HG02571 (cell line): Measurements from ENCODE around the gene TRPM2.

Experiments
- ATAC-seq: cut with Tn5 transposase; IDR thresholded peaks from one replicate; pipeline ENCODE4 v1.9.1; 2021; ENCODE audit warnings: mild to moderate bottlenecking, moderate library complexity; ENCODE audit not compliant: unreplicated experiment

The TRPM2 gene

DNA sequence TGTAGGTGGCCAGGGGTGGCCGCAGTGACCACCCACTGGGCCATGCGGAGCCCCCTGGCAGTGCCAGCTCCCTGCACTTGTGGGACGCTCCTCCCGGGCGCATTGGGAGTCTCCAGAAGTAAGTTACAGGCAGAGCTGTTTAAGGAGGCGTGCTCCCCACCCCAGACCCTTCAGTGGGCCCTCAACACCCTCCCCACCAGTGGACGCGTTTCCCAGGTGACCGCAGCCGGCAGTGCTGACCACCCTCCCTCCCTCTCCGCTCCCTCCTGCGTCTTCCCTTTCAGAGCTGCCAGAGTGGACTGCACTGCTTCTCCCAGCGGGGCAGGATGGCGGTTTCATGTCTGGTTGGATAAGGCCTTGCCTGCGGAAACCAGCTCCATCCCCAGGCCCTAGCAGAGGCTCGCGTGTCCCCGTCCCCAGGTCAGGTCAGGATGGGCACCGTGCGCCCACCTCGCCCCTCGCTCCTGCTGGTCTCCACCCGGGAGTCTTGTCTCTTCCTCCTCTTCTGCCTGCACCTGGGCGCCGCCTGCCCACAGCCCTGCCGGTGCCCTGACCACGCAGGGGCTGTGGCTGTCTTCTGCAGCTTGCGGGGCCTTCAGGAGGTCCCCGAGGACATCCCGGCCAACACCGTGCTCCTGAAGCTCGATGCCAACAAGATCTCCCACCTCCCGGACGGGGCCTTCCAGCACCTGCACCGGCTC is 102.9 kb downstream of the TRPM2 start:
- no peak for ATAC-seq

DNA sequence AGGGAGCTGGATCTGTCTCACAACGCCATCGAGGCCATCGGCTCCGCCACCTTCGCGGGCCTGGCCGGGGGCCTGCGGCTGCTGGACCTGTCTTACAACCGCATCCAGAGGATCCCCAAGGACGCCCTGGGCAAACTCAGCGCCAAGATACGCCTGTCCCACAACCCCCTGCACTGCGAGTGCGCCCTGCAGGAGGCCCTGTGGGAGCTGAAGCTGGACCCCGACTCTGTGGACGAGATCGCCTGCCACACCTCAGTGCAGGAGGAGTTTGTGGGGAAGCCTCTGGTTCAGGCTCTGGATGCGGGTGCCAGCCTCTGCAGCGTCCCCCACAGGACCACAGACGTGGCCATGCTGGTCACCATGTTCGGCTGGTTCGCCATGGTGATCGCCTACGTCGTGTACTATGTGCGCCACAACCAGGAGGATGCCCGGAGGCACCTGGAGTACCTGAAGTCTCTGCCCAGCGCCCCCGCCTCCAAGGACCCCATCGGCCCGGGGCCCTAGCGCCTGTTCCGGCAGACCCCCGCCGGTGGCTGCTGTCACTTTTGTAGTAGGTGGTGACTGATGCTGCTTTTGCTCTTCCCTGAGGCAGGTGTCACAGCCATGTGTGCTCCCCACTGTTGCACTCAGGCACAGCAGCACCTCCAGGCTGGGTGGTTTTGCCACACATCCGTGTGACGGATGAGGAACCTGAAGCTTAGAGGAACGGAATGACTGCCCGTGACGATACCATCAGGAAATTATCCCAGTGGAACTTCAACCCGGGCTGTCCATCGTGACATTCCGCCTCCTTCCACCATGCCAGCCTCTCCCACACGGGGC is 103.7 kb downstream of the TRPM2 start:
- no peak for ATAC-seq

DNA sequence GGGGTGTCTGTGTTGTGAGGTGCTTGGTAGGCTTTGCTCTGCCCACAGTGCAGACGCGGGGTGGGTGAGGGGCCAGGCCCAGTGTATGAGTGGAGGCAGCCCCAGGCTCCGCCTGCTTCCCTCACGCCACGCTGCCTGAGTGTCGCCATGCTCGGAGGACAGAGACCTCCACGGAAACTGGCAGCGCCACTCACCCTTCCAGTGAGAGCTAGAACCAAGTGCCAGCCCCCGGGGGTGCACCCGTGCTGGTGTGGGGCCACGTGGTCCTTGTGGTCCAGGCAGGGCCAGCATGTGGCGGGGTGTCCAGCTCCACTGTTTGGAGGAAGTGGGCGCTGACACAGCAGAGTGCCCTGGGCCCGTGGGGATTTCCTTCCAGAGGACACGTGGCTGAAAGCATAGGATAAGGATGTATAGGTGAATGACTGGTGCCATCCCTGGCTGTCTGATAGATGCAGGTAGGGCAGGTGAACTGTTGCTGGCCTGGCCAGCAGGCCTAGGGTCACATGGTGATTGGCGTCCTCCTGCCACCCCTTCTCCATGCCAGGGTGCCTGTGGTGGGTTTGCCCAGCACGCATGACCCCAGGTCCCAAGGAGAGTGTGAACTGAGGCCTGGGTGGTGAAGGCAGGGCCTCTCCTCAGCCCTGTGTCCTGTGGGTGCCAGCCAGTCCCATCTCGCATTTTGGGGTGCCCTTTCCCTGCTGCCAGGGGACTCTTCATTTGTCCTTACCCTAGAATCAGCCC is 105.7 kb downstream of the TRPM2 start:
- ATAC-seq: no peak

- no peak for ATAC-seq
These were observed 106.5 kb downstream of the TRPM2 start for GRCh38 chr21:44459712-44460440.

- no peak for ATAC-seq
These were observed 107.0 kb downstream of the TRPM2 start for GRCh38 chr21:44460441-44460755.

DNA sequence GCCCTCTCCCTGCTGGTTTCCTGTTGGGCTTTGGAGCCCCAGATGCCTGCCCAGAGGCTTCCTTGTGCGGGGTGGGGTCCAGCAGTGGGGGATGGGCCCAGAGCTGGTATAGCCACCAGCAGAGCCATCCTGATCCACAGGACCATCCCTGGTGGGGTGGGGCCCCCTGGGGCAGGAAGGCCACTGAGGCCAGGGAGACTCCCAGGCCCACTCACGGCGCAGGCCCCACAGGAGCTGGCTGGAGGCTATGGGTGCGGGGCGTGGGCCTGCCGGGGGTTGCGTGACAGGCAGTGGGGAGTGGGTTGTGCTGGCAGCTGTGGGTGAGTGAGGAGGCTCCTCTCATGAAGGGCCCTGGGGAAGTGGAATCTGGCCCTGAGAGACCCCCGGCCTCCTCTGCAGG is 107.6 kb downstream of the TRPM2 start:
- ATAC-seq: no peak

- no peak for ATAC-seq
These were observed 108.1 kb downstream of the TRPM2 start for GRCh38 chr21:44461464-44462001.

DNA sequence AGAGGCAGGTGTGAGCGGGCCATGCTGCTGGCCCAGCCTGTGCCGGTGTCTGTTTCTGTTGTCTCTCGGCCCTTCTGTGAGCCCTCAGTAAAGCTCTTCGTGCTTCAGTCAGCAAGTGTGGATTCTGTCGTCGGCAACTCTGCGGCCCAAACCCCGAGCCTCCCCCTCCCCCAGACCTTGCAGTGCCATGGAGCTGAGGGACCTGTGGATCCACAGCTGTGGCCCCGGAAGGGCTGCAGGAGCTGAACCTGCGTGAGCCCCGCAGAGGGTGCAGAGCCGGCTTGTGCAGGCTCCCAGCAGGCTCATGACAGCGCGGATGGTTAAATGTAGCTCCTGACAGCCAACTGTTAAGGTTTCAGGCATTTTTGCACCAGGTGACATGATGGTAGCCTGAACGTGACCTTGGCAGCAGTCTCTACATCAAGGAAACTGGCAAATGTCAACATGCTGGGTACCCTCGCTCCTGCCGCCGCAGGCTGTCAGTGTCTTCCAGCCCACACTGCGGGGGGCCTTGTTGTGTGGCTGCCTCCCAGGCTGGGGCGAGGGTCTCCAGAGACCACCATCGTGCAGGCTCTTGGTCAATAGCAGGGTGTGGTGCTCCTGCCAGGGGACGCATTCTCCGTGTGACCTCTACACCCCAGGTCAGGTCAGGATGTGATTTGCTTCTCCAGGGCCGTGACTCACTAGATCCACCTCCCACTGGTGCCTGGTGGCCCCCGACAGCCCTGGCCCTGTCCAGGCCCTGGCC is 108.8 kb downstream of the TRPM2 start:
- ATAC-seq: no peak

GRCh38 chr21:44462834-44463200 is 109.4 kb downstream of the TRPM2 start:
- ATAC-seq: no peak

DNA sequence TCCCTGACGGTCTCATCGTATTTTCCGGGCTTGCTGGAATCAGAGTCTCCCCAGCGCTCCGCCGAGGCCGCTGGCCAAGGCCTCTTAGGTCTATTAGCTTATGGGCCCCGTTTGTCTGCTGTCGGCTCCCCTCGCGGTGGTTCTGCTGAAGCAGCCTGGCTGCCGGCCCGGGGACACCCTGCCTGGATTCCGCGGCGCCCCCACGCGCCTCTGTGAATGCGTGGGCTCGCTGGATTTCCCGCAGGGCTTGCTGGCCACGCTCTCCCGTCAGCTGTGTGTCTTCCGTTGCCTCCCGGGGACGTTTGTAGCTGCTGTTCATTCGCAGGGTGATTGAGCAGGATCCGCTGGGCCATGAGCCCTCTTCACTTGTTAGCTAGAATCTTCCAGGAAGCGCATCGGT is 110.3 kb downstream of the TRPM2 start:
- no peak for ATAC-seq

DNA sequence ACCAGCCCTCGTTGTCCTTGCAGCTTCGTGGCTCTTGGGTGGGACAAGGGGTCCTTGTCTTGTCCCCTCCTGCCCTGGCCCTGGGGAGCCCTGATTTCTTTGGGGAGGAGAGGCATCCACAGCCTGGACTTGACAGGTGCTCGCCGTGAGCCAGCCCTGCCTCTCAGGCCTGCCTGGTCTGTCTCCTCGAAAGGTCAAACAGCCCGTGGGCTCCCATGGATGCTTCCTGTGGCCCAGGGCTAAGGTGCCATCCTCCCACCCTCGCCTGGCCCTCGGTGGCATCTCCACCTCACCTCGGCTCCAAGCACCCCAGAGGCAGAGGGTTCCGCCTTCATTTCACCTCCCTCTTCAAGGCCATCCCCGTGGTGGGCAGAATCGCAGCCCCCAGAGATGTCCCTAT is 110.9 kb downstream of the TRPM2 start:
- no peak for ATAC-seq

DNA sequence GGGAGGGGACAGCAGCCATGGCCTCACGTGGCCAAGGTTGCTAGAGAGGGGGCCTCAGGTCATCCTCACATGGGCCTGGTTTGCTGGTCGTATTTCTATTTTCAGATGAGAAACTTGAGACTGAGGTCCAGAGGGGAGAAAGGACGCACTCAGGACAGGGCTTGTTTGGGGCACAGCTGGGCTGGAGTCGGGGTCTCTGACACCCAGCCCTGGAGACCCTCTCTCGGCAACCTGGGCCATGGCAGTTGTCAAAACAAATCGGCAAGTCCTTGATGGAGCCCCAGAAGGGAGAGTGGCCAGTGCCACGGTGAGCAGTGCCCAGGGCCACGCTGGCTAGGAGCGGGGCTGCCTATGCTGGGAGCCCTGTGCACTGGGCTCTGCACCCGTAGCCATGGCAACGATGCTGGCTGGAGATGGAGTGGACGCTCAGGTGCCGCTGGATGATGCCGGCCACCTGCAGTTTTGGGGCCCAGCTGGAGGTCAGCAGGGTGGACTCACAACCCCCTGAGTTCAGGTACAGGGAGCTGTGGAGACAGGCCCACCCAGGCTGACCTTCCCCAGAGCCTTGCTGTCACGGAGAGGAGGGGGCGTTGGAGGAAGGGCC is 113.0 kb downstream of the TRPM2 start:
- ATAC-seq: no peak

GRCh38 chr21:44466996-44467858 is 113.8 kb downstream of the TRPM2 start:
- ATAC-seq: no peak

DNA sequence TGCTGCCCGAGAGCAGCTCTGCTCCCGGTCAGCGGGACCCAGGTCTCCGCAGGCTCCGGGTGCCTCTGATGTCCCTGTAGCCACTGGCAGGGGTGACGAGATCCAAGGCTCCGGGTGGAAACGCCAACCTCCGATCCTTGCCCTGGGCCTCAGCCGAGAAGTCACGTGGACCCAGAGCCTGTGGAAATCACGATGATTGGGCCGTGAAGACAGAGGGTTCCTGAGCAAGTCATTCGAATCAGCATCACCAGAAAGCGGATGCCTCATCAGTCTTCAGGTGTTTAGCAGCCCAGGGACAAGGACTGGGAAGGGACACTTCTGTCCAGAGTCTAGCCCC is 114.4 kb downstream of the TRPM2 start:
- no peak for ATAC-seq

DNA sequence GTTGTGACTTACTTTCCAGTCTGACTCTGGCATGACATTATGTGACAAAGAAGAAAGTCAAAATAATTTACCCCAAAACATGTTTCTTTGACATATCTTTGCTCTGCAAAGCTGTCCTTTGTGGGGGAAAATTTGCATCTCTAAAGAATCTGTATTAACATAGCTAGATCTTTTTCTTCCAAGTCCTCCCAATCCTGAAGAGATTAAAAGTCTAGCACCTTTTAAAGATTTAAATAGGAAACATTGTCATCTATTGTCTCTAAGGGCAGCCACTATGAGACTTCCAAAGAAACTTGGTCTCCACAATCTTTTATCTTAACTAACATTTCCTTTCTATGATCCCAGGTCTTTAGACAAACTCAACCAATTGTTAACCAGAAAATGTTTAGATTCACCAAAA is 117.9 kb downstream of the TRPM2 start:
- ATAC-seq: no peak

DNA sequence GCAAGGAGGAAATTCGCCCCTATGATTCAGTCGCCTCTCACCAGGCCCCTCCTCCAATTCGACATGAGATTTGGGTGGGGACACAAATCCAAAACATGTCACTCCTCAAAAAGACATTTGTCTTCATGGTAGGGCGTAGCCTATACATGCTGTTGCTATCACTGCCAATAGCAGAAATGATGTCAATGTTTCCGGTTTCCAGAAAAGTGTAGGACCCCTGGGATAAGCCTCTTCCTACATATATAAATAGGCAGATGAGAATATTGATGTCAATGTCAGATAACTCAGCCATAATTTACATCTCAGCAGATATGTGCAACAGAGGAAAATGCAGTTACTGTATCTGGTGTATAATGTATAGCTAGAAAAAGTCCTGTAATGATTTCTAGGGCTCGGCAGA is 118.6 kb downstream of the TRPM2 start:
- no peak for ATAC-seq

DNA sequence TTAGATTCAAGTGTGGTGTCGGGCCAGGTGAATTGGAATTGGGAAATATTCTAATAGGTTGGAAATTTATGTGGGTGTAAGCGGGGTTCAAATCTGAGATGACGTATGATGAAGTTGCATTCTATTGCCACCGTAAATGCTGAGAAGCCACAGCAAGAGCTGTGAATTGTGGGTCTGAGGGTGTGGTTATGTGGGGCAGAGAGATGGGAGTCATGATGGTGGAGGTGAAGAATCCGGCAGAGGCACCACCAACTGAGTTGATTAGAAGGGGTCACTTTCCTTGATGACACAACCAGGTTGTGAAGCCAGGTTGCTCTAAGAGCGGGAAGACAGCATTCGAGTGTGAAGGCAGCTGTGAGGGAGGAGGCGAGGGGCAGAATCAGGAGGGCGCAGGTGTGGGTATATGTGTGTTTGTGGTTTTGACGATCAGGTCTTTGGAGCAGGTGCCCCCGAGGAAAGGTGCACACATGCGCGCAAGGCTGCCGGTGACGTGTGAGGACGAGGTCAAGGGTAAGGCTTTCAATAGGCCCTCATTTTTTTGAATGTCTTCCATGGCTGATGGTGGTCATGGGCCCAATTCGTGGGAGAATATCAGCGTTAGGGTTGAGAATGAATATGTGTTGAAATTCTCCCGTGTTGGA is 120.6 kb downstream of the TRPM2 start:
- ATAC-seq: no peak

GRCh38 chr21:44475266-44475845 is 121.9 kb downstream of the TRPM2 start:
- no peak for ATAC-seq
